ENCODE measurements around the gene COPS9.

Gene COPS9

DNA sequence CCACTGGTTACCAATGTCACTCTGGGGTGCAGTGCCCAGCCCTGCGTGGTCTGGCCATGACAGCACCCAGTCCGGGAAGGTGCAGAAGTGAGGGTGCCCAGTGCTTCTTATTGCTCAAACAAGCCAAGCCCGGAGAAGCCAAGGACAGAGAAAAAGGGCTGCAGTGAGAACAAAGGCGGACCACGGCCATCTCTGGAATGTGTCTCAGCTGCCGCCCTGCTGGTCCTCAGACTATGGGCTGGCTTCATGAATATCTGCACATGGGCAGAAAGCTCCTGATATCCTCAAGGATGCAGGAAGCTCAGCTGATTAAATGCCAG, 28.7 kb downstream of the COPS9 start:
- H3K4me3 ChIP-seq (ENCODE audit: low read depth, low read length): no peak overlapping the region
- TF ChIP-seq, protein P1, sequence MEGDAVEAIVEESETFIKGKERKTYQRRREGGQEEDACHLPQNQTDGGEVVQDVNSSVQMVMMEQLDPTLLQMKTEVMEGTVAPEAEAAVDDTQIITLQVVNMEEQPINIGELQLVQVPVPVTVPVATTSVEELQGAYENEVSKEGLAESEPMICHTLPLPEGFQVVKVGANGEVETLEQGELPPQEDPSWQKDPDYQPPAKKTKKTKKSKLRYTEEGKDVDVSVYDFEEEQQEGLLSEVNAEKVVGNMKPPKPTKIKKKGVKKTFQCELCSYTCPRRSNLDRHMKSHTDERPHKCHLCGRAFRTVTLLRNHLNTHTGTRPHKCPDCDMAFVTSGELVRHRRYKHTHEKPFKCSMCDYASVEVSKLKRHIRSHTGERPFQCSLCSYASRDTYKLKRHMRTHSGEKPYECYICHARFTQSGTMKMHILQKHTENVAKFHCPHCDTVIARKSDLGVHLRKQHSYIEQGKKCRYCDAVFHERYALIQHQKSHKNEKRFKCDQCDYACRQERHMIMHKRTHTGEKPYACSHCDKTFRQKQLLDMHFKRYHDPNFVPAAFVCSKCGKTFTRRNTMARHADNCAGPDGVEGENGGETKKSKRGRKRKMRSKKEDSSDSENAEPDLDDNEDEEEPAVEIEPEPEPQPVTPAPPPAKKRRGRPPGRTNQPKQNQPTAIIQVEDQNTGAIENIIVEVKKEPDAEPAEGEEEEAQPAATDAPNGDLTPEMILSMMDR (IDR thresholded peaks at IDR 0.05; ENCODE audit: low read depth, low read length): no peak

DNA sequence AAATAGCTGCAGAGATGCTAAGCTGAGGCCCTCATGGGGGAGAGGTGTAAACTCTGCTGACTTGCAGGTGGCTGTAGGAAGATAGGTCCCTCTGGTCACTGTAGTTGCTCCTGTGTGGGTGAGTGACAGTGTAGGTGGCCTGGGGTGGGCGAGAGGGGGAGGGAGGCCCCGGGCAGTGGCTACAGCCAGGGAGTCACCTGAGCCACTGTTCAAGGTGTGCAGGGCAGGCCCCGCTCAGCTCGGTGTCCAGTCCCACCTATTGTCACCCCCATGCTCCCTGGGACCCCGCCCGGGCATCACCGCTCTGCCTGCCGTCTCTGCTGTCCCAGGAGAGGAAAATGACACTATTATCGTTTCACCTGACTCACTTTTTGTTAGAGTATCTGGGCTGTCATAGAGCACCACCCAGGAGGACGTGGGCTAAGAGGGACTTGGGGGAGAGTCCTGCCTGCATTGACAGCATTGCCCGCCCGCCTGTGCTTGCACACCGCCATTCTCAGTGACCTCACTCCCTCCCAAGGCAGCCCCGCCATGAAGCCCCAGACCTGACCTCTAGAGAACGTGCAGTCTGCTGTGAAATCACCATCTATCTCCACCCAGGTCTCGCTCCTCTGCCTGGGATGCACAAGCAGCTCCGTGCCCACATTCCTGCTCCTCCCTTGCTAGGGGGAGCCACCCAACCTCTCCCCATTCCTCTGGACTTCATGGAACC, 29.2 kb downstream of the COPS9 start:
- TF ChIP-seq, protein P1 (IDR thresholded peaks at IDR 0.05; ENCODE audit: low read depth, low read length): no peak

DNA sequence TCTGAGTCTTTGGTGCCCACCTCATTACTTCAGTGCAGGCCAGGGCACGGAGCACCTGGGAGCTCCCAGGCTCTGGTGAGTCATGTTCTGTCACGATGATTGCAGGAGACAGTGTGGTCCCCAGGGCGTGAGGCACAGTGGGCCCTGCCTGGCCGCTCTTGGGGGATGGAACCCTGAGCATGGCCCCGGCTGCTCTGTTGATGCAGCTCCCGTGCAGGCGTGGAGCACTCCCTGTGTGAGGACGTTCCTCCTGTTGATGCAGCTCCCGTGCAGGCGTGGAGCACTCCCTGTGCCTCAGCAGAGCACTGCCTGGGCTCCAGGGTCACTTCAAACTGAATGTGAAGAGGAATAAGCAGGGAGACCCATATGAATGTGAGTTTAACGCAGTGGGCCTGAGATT, 30.1 kb downstream of the COPS9 start:
- H3K4me3 ChIP-seq (ENCODE audit: low read depth, low read length): no peak overlapping the region
- TF ChIP-seq, protein P1 (IDR thresholded peaks at IDR 0.05; ENCODE audit: low read depth, low read length): no peak

More for the DNA sequence above, 29.2 kb downstream of the COPS9 start:
- no peak overlapping the region for H3K4me3 ChIP-seq (ENCODE audit: low read depth, low read length)

DNA sequence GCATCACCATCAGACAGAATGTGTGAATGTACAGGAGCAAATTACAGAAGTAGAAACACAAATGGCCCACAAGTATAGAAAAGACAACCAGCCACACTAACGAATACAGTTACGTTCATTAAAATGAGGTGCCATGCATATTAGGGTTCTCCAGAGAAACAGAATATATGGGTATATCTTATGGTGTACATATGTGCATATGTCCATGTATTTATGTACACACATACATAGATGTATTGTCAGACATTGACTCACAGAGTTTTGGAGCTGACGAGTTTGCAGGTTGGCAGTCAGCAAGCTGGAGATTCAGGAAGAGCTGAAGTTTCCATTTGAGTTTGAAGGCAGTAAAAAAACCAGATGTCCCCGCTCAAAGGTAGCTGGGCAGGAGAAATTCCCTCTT, 33.0 kb downstream of the COPS9 start:
- no peak overlapping the region for H3K4me3 ChIP-seq (ENCODE audit: low read depth, low read length)
- TF ChIP-seq, protein P1 (IDR thresholded peaks at IDR 0.05; ENCODE audit: low read depth, low read length): no peak

DNA sequence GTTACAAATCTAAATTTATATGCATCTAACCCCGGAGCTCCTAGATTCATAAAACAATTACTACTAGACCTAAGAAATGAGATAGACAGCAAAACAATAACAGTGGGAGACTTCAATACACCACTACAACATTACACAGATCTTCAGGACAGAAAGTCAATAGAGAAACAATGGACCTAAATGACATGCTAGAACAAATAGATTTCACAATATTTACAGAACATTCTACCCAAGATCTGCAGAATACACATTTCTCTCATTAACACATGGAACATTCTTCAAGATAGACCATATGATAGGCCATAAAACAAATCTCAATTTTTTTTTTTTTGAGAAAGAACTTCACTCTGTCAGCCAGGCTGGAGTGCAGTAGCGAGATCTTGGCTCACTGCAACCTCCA, 37.8 kb downstream of the COPS9 start:
- TF ChIP-seq, protein P1 (IDR thresholded peaks at IDR 0.05; ENCODE audit: low read depth, low read length): no peak

DNA sequence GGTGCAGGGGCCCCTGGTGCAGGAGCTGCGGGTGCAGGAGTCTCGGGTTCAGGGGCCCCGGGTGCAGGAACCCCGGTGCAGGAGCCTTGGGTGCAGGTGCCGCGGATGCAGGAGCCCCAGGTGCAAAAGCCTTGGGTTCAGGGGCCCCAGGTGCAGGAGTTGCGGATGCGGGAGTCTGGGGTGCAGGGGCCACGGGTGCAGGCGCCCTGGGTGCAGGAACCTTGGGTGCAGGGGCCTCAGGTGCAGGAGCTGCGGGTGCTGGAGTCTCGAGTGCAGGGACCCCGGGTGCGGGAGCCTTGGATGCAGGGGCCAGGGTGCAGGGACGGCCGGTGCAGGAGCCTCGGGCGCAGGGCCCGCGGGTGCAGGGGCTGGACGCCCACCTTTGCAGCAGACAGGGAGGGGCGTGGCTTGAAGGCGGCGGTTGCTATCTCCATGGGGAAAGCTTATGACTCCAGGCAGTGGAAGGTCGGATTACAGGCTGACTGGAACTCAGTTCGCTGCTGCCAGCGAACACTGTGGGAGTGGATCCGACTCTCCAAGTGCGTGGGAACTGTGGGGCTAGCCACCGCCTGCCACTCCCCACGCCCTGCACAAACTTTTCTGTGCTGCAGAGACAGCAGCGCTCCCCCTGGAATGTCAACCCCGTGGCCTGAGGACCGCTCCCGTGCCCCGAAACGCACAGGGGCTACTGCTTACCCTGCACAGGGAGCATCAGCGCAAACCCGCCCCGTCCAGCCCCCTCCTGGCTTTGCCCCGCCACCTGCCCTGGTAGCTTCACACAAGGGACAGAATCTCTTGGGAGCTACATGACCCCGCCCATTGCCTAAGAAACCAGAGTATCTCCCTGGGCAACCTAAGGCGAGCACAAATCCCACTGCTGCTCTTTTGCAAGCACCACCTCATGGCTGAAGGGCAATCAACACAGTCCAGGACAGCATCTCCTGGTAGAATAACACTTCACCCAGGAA, 40.3 kb downstream of the COPS9 start:
- H3K4me3 ChIP-seq (ENCODE audit: low read depth, low read length): no peak overlapping the region
- TF ChIP-seq, protein P1 (IDR thresholded peaks at IDR 0.05; ENCODE audit: low read depth, low read length): no peak

More for the DNA sequence above, 37.8 kb downstream of the COPS9 start:
- H3K4me3 ChIP-seq (ENCODE audit: low read depth, low read length): no peak overlapping the region

DNA sequence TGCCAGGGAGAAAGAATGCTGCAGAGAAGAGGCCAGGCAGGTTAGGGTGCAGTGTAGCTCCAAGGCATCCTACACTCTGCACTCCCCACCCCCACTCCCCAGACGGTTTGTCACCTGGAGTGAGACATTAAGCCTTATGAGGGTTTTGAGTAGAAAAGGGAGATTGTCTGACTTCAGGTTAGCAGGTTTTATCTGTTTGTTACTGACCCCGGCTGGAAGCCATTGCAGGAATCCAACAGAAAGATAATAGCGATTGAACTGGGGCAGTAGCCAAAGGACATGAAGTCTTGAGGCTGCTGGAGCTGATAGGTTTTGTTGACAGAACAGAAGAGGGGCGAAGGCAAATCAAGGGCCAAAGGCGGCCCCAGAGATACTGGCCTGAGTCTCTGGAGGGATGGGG, 46.8 kb downstream of the COPS9 start:
- TF ChIP-seq, protein P1 (IDR thresholded peaks at IDR 0.05; ENCODE audit: low read depth, low read length): no peak
- H3K4me3 ChIP-seq (ENCODE audit: low read depth, low read length): no peak overlapping the region
